Keratinocyte (primary cell): ENCODE results near the gene SYNE2.

Source experiments
- CTCF ChIP-seq, 3 experiments: IDR thresholded peaks in 1 of 3; conservative IDR thresholded peaks in 1 of 3; optimal IDR thresholded peaks in 1 of 3; 2 replicates in 2 of 3; 3 replicates in 1 of 3; pipeline versions ENCODE3 to v1.5.1; 2011; ENCODE audit warnings: low read length in 3 of 3, mild to moderate bottlenecking in 3 of 3, moderate library complexity in 2 of 3, control low read depth in 1 of 3, inconsistent platforms in 1 of 3; ENCODE audit not compliant: insufficient read depth in 2 of 3; ENCODE audit errors: extremely low read depth in 1 of 3
- EZH2 ChIP-seq: IDR thresholded peaks from one replicate; pipeline ENCODE4 v1.6.1; 2012; ENCODE audit warnings: inconsistent platforms, mild to moderate bottlenecking, low read length, moderate library complexity

DNA sequence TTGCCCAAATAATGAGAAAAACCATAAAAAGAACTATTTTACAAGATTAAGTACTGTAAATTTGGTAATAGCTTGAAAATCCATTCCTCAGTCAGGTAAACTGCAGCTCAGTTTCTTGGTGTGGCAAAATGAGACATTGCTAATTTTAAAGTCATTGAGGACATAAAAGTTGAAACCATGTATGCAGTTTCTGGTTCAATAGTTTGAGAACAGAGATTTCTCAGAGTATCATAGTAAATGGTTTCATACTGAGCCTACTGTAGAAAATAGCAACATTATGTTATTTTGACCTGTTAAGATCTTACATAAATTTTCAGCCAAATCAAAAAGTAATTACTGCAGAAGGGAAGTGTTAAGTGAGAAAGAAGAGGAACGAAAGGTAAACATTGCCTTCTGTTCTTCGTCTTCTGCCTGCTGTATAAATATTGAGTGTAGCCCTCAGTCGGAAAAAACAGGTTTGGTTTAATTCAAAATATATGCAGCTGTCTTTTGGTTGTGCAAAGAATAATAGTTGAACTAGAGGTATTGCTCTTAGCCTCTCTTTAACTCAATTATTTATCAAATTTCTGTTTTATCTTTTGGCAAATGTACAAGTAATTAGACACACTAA is 119.6 kb downstream of the SYNE2 start:
- TF ChIP-seq CTCF (optimal IDR thresholded peaks at IDR 0.05 in 1 of 3, IDR thresholded peaks at IDR 0.05 in 1 of 3, conservative IDR thresholded peaks at IDR 0.05 in 1 of 3; ENCODE audit: extremely low read depth in 1 of 3, insufficient read depth in 2 of 3, low read length in 3 of 3) (no peak), EZH2 (no peak)
